GM21737 (cell line): ENCODE data around the gene LIN52.
A peak's percentile ranks its signal among the peaks of the same experiment; 100 is the strongest.

Source experiments
- ATAC-seq: cut with Tn5 transposase; IDR thresholded peaks from one replicate; pipeline ENCODE4 v1.9.1; 2021; ENCODE audit warnings: mild to moderate bottlenecking, moderate library complexity; ENCODE audit not compliant: unreplicated experiment

LIN52 gene

GRCh38 chr14:74084277-74085046 is at the start of gene LIN52, which contains the start of gene ALDH6A1:
Gene LIN52 (plus strand): TSS chr14:74084956. CDS start chr14:74084975, 19 bp downstream.
Gene ALDH6A1 (minus strand): TSS chr14:74084453. CDS start chr14:74084394, 59 bp downstream.
- ATAC-seq: peak; percentile 93

GRCh38 chr14:74035556-74035955 is 49.2 kb upstream of the LIN52 start:
- ATAC-seq: no peak

- no peak for ATAC-seq
Observed at GRCh38 chr14:74038020-74038859, 46.5 kb upstream of the LIN52 start.

GRCh38 chr14:74042296-74042695 is 42.5 kb upstream of the LIN52 start:
- no peak for ATAC-seq

- no peak for ATAC-seq
Observed at GRCh38 chr14:74045522-74045921, 39.2 kb upstream of the LIN52 start.

GRCh38 chr14:74048281-74048680 is 36.5 kb upstream of the LIN52 start:
- no peak for ATAC-seq

- no peak for ATAC-seq
Observed at GRCh38 chr14:74049876-74050495, 34.8 kb upstream of the LIN52 start.

- ATAC-seq: no peak
Observed at GRCh38 chr14:74062809-74063150, 22.0 kb upstream of the LIN52 start.

- ATAC-seq: no peak
Observed at GRCh38 chr14:74064426-74064825, 20.3 kb upstream of the LIN52 start.

GRCh38 chr14:74064883-74065282 is 19.9 kb upstream of the LIN52 start:
- ATAC-seq: no peak

GRCh38 chr14:74065746-74066575 is 18.8 kb upstream of the LIN52 start:
- ATAC-seq: no peak

- ATAC-seq: no peak
Observed at GRCh38 chr14:74077401-74077800, 7.4 kb upstream of the LIN52 start.

GRCh38 chr14:74080820-74081460 is 3.8 kb upstream of the LIN52 start:
- no peak for ATAC-seq

- no peak for ATAC-seq
Observed at GRCh38 chr14:74081491-74081890, 3.3 kb upstream of the LIN52 start.

- no peak for ATAC-seq
Observed at GRCh38 chr14:74083161-74083560, 1.6 kb upstream of the LIN52 start.

- ATAC-seq: no peak
Observed at GRCh38 chr14:74083784-74084276, 926 bp upstream of the LIN52 start.

GRCh38 chr14:74085047-74085637 is 386 bp downstream of the LIN52 start:
- peak; percentile 3 for ATAC-seq

- ATAC-seq: no peak
Observed at GRCh38 chr14:74085828-74086227, 1.1 kb downstream of the LIN52 start.

GRCh38 chr14:74089251-74090020 is 4.7 kb downstream of the LIN52 start:
- no peak for ATAC-seq
